Neural progenitor cell (in vitro differentiated cells): ENCODE results near the gene CPXM1.

ENCODE experiments used
- CTCF ChIP-seq: fragments of 200-600 bp; sonication (generic); IDR thresholded peaks from 2 replicates; pipeline ENCODE4 v1.5.1; 2017; ENCODE audit warnings: antibody characterized with exemption, mild to moderate bottlenecking
- EZH2 ChIP-seq: fragments of 200-600 bp; sonication (generic); IDR thresholded peaks from 2 replicates; pipeline ENCODE4 v1.6.1; 2017; ENCODE audit warnings: antibody characterized with exemption, mild to moderate bottlenecking, moderate library complexity
- EZH2phosphoT487 ChIP-seq: fragments of 200-600 bp; sonication (generic); IDR thresholded peaks from 2 replicates; pipeline ENCODE4 v1.6.1; 2017; ENCODE audit warnings: antibody characterized with exemption

- TF ChIP-seq CTCF: no peak
- no peak for TF ChIP-seq EZH2phosphoT487
- TF ChIP-seq EZH2: no peak
These were observed 5.9 kb upstream of the CPXM1 start for GRCh38 chr20:2806351-2806701.
